Right hindlimb (tissue), 1 donor: ENCODE measurements around the gene PCDHAC2.

Experiments
- DNase-seq: peaks from one replicate; pipeline ENCODE4 v3.0.0-alpha.2; 2018

Gene PCDHAC2

DNA sequence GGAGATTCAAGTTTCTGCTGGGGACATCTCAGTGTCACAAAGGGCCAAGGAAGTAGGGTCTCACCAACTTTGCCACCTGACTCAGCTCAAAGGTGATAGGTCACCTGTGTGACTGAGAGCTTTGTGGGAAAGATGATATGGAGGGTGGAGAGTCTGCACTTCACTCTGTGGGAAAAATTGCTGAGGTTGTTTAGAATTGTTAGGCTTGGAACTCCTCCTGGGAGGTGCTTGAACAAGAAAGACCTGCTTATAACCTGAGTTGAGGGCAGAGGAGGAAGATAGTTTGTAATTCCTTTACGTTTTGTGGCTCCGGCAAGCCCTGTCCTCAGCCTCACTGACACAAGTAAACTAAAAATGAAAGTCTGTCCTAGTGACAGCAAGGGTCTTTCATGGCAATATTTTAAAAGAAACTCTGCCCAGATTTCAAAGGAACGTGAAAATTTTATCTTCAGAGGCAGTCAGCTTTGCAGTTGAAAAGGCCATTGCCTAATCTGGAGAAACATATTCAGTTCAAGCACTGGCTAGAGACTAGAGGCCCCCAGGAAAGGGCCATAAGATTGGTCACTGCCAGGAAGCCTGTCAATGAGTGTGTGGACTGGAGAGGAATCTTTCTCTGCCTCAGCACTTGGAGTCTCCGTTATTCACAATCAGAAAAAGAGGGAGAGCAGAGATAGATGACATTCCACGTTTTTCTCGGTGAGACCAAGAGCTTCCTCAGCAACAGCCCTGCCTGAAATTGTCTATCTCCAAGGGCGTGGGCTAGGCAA lies 23.2 kb downstream of the PCDHAC2 start:
- no peak for DNase-seq

GRCh38 chr5:140992828-140993227 lies 26.6 kb downstream of the PCDHAC2 start:
- DNase-seq = no peak

- DNase-seq = no peak
These were observed 29.8 kb downstream of the PCDHAC2 start for GRCh38 chr5:140996060-140996459.

DNA sequence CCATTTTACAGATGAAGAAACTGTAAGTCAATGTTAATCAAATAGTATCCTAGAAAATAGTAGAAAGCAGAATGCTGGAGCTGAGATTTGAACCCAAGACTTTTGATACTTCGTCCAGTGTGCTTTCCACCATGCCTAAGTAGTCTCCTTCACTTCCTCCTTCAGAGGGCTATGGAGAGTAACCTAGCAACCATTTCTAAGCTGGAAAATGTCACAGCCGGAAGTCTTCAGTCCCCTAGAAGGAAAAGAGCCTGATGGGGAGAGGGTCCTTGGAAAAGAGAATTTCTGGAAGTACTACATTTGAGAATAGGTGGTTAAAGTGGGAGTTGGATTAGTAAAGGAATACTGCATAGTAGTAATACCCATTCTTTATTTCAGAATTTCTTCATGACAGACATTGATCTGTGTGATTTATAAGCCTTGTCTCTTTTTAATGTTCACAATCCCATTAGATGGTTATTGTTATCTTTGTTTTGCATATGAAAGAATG lies 32.7 kb downstream of the PCDHAC2 start:
- no peak for DNase-seq

- no peak for DNase-seq
These were observed 35.2 kb downstream of the PCDHAC2 start for GRCh38 chr5:141001446-141001843.

- peak; percentile 51 for DNase-seq
These were observed 35.7 kb downstream of the PCDHAC2 start for GRCh38 chr5:141001844-141002604.

- DNase-seq = no peak
These were observed 36.3 kb downstream of the PCDHAC2 start for GRCh38 chr5:141002605-141002965.

- no peak for DNase-seq
These were observed 36.8 kb downstream of the PCDHAC2 start for GRCh38 chr5:141003031-141003430.

- DNase-seq = no peak
These were observed 37.7 kb downstream of the PCDHAC2 start for GRCh38 chr5:141003791-141004611.

GRCh38 chr5:141007791-141008190 lies 41.5 kb downstream of the PCDHAC2 start:
- DNase-seq = no peak

GRCh38 chr5:141010047-141010793 lies 43.9 kb downstream of the PCDHAC2 start:
- DNase-seq = no peak

DNA sequence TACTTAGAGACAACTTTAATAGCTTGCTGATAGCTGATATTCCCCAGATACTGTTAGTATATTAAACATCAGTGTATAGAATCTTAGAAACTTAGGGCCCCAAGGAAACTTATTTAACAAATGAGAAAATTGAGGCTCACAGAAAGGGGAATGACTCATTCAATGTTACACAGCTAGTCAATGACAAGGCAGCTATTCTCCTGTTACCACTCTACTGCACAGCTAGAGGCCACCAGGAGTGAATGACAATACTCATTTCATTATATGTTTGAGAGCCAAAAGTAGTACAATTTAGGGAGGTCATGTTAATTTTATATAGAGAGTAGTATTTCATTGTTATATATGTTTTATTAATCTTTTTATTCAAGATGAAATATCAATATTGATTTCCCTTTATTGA lies 51.7 kb downstream of the PCDHAC2 start:
- no peak for DNase-seq
